Spleen (tissue), 11 donors: Measurements from ENCODE around the gene MYLK2. TPM values are rescaled to one million over a fixed set of nuclear protein-coding genes. Genes with fewer than 3 reads are reported as not detected.

Experiments used
- DNase-seq: peaks from one replicate; pipeline ENCODE4 v3.0.0-alpha.2; 2020
- H3K27ac ChIP-seq, 8 donors: fragments of 200-600 bp; sonication (generic) in 7 of 8; 1 replicate in 4 of 8; 2 replicates in 4 of 8; pipeline versions ENCODE4 v1.5.0 to v1.8.0; 2016 to 2021; ENCODE audit warnings: inconsistent platforms in 4 of 8, mild to moderate bottlenecking in 4 of 8, moderate library complexity in 1 of 8
- H3K27me3 ChIP-seq, 7 donors: fragments of 200-600 bp; sonication (generic) in 6 of 7; replicated peaks in 1 of 7; 1 replicate in 4 of 7; 2 replicates in 3 of 7; pipeline versions ENCODE4 v1.5.0 to v1.8.0; 2016 to 2021; ENCODE audit warnings: inconsistent platforms in 3 of 7, mild to moderate bottlenecking in 1 of 7
- H3K36me3 ChIP-seq, 6 donors: fragments of 200-600 bp; sonication (generic) in 5 of 6; 1 replicate in 4 of 6; 2 replicates in 2 of 6; pipeline versions ENCODE4 v1.5.0 to v1.8.0; 2016 to 2021; ENCODE audit warnings: inconsistent platforms in 2 of 6
- H3K4me1 ChIP-seq, 6 donors: fragments of 200-600 bp; sonication (generic) in 5 of 6; 1 replicate in 3 of 6; 2 replicates in 3 of 6; pipeline versions ENCODE4 v1.5.0 to v1.8.0; 2016 to 2021; ENCODE audit warnings: inconsistent platforms in 3 of 6
- H3K4me3 ChIP-seq, 8 donors: fragments of 200-600 bp; sonication (generic) in 7 of 8; 1 replicate in 4 of 8; 2 replicates in 4 of 8; pipeline versions ENCODE4 v1.5.0 to v1.8.0; 2016 to 2021; ENCODE audit warnings: inconsistent platforms in 4 of 8, mild to moderate bottlenecking in 4 of 8, moderate library complexity in 2 of 8
- H3K9me3 ChIP-seq, 8 donors: fragments of 200-600 bp; sonication (generic) in 7 of 8; 1 replicate in 4 of 8; 2 replicates in 4 of 8; pipeline versions ENCODE4 v1.5.0 to v1.8.0; 2016 to 2021; ENCODE audit warnings: inconsistent platforms in 4 of 8
- POLR2A ChIP-seq, 3 donors: fragments of 450-650 bp; IDR thresholded peaks; one replicate each; pipeline ENCODE4 v1.5.1; 2017; ENCODE audit warnings: antibody characterized with exemption in 3 of 3, mild to moderate bottlenecking in 1 of 3
- POLR2AphosphoS5 ChIP-seq, 3 donors: sonication (generic); formaldehyde crosslinking; IDR thresholded peaks; one replicate each; pipeline ENCODE4 v1.5.1; 2017; ENCODE audit warnings: antibody characterized with exemption in 3 of 3
- WGBS, 5 donors: extraction: QIAGEN DNeasy Blood & Tissue Kit in 3 of 5; methylation state at CpG; one replicate each; pipeline versions ENCODE4 v1.1.5 to v1.1.7; 2013 to 2018; 5-methylcytosine and 5-hydroxymethylcytosine counted together
- intact Hi-C: fragments of 100-400 bp; cut with DNase I; formaldehyde crosslinking; loops from one replicate; pipeline ENCODE4 v1.15.0; 2023; ENCODE audit warnings: low total_unique reads
- polyA plus RNA-seq, 3 donors: library from polyadenylated mRNA; stranded (reverse); fragments of 200-250 nt; gene quantifications; one replicate each; pipeline ENCODE4 v1.2.1, GENCODE V29; 2013
- total RNA-seq, 7 donors: library from RNA; depleted of rRNA in 3 of 7; stranded (reverse); fragments of >200 nt in 3 of 7; fragmentation: NEBNext Ultra II Directional in 4 of 7; extraction: Animal tissue kit (Norgen Biotek cat#: 25700) in 4 of 7; gene quantifications; one replicate each; pipeline versions ENCODE4 v1.1.0 to v1.2.1, GENCODE V29; 2016 to 2021
- TF ChIP-seq, protein P1 (sequence below), 11 experiments: fragments of 200-600 bp in 7 of 11; fragments of 450-650 bp in 4 of 11; sonication (generic) in 4 of 11; IDR thresholded peaks in 8 of 11; conservative IDR thresholded peaks in 3 of 11; 1 replicate in 7 of 11; 2 replicates in 4 of 11; pipeline versions ENCODE4 v1.4.0 to v1.8.0; 2016 to 2021; ENCODE audit warnings: antibody characterized with exemption in 11 of 11, inconsistent platforms in 4 of 11, mild to moderate bottlenecking in 1 of 11
- donor health status: healthy with polysubstance abuse.
- donor health status: DM: no; HTN: no; CAD: no; lungs with moderate emphysema.
- donor health status: DM: no; HTN: no; CAD: no.
- donor health status: Bipolar disorder and iron deficiency.
- donor health status: healthy.
- donor health status: DM: no; HTN: no; CAD: no.
- donor health status: DM: yes; HTN: yes; CAD: no.

Gene MYLK2
- total and polyA plus RNA-seq, 10 donors = 0.97 to 3.4 (median 2.0) TPM

DNA sequence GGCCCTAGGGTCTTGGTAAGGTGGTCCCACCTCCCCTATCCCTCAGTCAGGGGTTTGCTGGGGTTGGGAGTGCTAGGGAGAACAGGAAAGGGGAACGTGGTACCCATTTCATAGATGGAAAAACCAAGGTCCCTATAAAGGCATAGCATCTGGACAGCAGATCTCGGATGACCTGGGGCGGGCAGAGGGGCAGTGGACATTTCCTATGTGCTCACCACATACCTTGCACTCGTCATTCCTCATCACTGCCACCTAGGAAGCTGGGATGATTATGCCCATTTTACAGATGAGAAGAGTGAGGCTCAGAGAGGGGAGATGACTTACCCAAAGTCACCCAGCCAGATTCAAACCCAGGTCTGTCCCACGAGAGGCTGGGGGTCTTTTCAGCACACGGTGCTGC is 12.1 kb downstream of the MYLK2 start:
- H3K27me3 ChIP-seq = peaks cover 0 to 7% (median 0%) of the 10 kb centered on the region in 7 donors
- peaks cover 7 to 46% (median 10%) of the 10 kb centered on the region in 6 donors for H3K4me1 ChIP-seq
- no peaks in the 10 kb centered on the region for H3K9me3 ChIP-seq
- H3K4me3 ChIP-seq = no peak overlapping the region
- H3K27ac ChIP-seq = peak overlapping the region in 2 of 8 donors; percentile 76 to 86
- no peak for DNase-seq
- 83 to 91% (median 86%) methylated on average over 6 of the region's 6 CpGs for WGBS, 5 donors
- no peaks in the 10 kb centered on the region for H3K36me3 ChIP-seq
- intact Hi-C loops = no loop called here
- TF ChIP-seq POLR2AphosphoS5 (IDR thresholded peaks at IDR 0.05) (no peak), POLR2A (IDR thresholded peaks at IDR 0.05) (no peak)
- TF ChIP-seq, protein P1, sequence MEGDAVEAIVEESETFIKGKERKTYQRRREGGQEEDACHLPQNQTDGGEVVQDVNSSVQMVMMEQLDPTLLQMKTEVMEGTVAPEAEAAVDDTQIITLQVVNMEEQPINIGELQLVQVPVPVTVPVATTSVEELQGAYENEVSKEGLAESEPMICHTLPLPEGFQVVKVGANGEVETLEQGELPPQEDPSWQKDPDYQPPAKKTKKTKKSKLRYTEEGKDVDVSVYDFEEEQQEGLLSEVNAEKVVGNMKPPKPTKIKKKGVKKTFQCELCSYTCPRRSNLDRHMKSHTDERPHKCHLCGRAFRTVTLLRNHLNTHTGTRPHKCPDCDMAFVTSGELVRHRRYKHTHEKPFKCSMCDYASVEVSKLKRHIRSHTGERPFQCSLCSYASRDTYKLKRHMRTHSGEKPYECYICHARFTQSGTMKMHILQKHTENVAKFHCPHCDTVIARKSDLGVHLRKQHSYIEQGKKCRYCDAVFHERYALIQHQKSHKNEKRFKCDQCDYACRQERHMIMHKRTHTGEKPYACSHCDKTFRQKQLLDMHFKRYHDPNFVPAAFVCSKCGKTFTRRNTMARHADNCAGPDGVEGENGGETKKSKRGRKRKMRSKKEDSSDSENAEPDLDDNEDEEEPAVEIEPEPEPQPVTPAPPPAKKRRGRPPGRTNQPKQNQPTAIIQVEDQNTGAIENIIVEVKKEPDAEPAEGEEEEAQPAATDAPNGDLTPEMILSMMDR (IDR thresholded peaks at IDR 0.05 in 8 of 11, conservative IDR thresholded peaks at IDR 0.05 in 3 of 11) = no peak

DNA sequence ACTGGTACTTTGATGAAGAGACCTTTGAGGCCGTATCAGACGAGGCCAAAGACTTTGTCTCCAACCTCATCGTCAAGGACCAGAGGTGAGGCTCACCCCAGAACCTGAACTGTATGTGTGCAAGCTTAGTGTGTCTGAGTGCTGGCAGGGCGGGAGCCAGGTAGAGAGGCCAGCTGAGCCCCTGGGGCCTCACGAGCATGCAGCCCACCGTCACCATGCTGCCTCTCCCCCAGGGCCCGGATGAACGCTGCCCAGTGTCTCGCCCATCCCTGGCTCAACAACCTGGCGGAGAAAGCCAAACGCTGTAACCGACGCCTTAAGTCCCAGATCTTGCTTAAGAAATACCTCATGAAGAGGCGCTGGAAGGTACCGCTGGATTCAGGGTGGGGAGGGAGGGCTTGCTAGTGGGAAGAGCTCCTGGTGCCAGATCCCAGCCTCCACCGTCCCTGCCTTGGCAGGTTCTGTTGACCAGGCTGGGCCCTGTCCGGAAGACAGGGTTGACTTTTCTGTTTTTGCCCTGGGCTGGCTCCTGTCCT is 12.7 kb downstream of the MYLK2 start:
- 91 to 97% (median 92%) methylated on average over 15 to 17 of the region's 17 CpGs for whole genome bisulfite sequencing, 5 donors
- intact Hi-C loops = no loop called here
- peaks cover 0 to 7% (median 0%) of the 10 kb centered on the region in 7 donors for H3K27me3 ChIP-seq
- peak; percentile 49 for DNase-seq
- TF ChIP-seq, protein P1 (IDR thresholded peaks at IDR 0.05 in 8 of 11, conservative IDR thresholded peaks at IDR 0.05 in 3 of 11) = no peak
- TF ChIP-seq POLR2AphosphoS5 (IDR thresholded peaks at IDR 0.05) (no peak), POLR2A (IDR thresholded peaks at IDR 0.05) (no peak)
- H3K36me3 ChIP-seq = no peaks in the 10 kb centered on the region
- H3K4me1 ChIP-seq = peaks cover 11 to 53% (median 16%) of the 10 kb centered on the region in 6 donors
- no peak overlapping the region for H3K27ac ChIP-seq
- H3K4me3 ChIP-seq = no peak overlapping the region
- no peaks in the 10 kb centered on the region for H3K9me3 ChIP-seq

DNA sequence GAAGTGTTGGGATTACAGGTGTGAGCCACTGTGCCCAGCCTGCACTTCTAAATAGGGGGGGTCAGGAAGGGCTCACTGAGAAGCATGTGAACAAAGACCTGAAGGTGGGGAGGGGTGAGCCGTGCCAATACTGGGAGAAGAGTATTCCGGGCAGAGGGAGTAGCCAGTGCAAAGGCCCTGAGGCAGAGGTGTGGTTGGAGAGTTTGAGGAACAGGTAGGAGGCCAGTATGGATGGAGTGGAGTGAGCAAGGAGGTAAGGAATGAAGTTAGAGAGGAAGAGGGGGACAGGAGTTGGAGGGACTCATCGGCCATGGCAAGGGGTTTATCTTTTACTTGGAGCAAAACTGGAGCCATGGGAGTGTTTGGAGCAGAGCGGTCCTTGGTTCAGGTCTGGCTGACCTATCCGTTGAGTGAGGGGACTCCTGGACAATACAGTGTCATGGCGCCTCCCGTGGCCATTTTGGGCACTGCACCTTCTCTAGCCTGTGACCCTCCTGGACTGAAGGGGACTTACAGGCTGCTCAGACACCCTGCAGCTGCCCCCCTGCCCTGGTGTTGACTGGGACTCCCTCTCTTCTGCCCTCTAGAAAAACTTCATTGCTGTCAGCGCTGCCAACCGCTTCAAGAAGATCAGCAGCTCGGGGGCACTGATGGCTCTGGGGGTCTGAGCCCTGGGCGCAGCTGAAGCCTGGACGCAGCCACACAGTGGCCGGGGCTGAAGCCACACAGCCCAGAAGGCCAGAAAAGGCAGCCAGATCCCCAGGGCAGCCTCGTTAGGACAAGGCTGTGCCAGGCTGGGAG is 14.2 kb downstream of the MYLK2 start:
- Histone ChIP-seq H3K4me1 (peaks cover 11 to 63% (median 24%) of the 10 kb centered on the region in 6 donors), H3K27me3 (peaks cover 0 to 7% (median 0%) of the 10 kb centered on the region in 7 donors), H3K9me3 (no peaks in the 10 kb centered on the region), H3K36me3 (no peaks in the 10 kb centered on the region), H3K4me3 (no peak overlapping the region), H3K27ac (no peak overlapping the region)
- intact Hi-C loops = no loop called here
- peak; percentile 85 for DNase-seq
- TF ChIP-seq, protein P1 (IDR thresholded peaks at IDR 0.05 in 8 of 11, conservative IDR thresholded peaks at IDR 0.05 in 3 of 11) = peak; percentile 41 to 93 (median 79)
- TF ChIP-seq POLR2A (IDR thresholded peaks at IDR 0.05) = no peak
- 59 to 76% (median 67%) methylated on average over 13 to 14 of the region's 14 CpGs for WGBS, 5 donors

DNA sequence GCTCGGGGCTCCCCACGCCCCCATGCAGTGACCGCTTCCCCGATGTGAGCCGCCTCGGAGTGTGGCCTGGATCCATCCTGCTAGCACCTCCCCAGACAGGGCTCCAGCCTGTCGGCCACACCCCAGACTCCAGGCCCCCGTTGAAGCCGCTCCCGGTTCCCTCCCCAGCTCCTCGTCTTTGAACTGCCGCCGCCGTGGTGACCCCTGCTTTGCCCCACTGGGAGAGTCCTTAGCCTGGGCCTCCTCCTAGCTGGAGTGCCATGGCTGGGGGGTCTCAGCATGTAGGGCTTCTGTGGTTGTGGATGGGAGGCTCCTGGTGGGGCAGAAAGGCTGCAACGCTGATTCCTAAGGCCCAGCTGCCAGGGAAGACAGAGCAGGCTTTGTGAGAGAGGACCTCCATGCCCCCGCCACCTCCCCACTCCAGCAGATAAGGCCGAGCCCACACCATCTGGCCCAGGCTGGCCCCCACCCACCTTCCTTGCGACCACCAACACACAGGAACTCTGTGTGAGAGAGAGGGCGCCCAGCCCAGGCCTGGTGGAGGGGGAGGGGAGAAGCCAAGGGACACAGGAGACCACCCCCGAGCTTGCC is 14.9 kb downstream of the MYLK2 start:
- no peak overlapping the region for H3K27ac ChIP-seq
- H3K27me3 ChIP-seq = peaks cover 0 to 7% (median 0%) of the 10 kb centered on the region in 7 donors
- H3K36me3 ChIP-seq = no peaks in the 10 kb centered on the region
- H3K4me1 ChIP-seq = peaks cover 11 to 64% (median 27%) of the 10 kb centered on the region in 6 donors
- H3K4me3 ChIP-seq = no peak overlapping the region
- intact Hi-C loops = no loop called here
- WGBS, 5 donors = 80 to 88% (median 84%) methylated on average over 14 to 20 of the region's 20 CpGs
- peak; percentile 68 for DNase-seq
- TF ChIP-seq, protein P1 (IDR thresholded peaks at IDR 0.05 in 8 of 11, conservative IDR thresholded peaks at IDR 0.05 in 3 of 11) = no peak
- TF ChIP-seq POLR2A (IDR thresholded peaks at IDR 0.05) (no peak), POLR2AphosphoS5 (IDR thresholded peaks at IDR 0.05) (no peak)
- H3K9me3 ChIP-seq = no peaks in the 10 kb centered on the region
